Activated CD4-positive, alpha-beta memory T cell treated with anti-CD3 and anti-CD28 coated beads for 36 hours (primary cell): Measurements from ENCODE around the gene UBE2L3. TPM values are rescaled to one million over a fixed set of nuclear protein-coding genes. Genes with fewer than 3 reads are reported as not detected.

Experiments
- CTCF ChIA-PET: fragments of 350-600 bp; sonication (Branson Sonifier 250); formaldehyde crosslinking; loops from one replicate; lab custom pipeline; 2021; ENCODE audit warnings: antibody characterized with exemption, inconsistent platforms; lab: Charles Lee
- POLR2A ChIA-PET: fragments of 350-600 bp; sonication (Branson Sonifier 250); formaldehyde crosslinking; loops from one replicate; lab custom pipeline; 2021; ENCODE audit warnings: antibody characterized with exemption; lab: Charles Lee
- DNase-seq: peaks from one replicate; pipeline ENCODE4 v3.0.0-alpha.2; 2020
- H3K27ac Mint-ChIP-seq: one replicate; pipeline ENCODE4 v1.8.0; 2021; ENCODE audit warnings: mixed read lengths
- H3K27me3 Mint-ChIP-seq: one replicate; pipeline ENCODE4 v1.8.0; 2021; ENCODE audit warnings: mixed read lengths
- H3K36me3 Mint-ChIP-seq: one replicate; pipeline ENCODE4 v1.8.0; 2021; ENCODE audit warnings: mixed read lengths
- H3K4me1 Mint-ChIP-seq: one replicate; pipeline ENCODE4 v1.8.0; 2021; ENCODE audit warnings: low read depth, mixed read lengths
- H3K4me3 Mint-ChIP-seq: one replicate; pipeline ENCODE4 v1.8.0; 2021; ENCODE audit warnings: mild to moderate bottlenecking, mixed read lengths
- H3K9me3 Mint-ChIP-seq: one replicate; pipeline ENCODE4 v1.8.0; 2021; ENCODE audit warnings: mixed read lengths
- intact Hi-C: fragments of 100-400 bp; cut with micrococcal nuclease; formaldehyde crosslinking; loops from one replicate; pipeline ENCODE4 v1.15.1; 2023
- total RNA-seq, 2 experiments: library from RNA; stranded (reverse); gene quantifications; one replicate each; pipeline ENCODE4 v1.2.3, GENCODE V29; 2021

UBE2L3 gene
- total RNA-seq, 2 experiments from 2014 or later = 52.4 to 53.1 TPM

DNA sequence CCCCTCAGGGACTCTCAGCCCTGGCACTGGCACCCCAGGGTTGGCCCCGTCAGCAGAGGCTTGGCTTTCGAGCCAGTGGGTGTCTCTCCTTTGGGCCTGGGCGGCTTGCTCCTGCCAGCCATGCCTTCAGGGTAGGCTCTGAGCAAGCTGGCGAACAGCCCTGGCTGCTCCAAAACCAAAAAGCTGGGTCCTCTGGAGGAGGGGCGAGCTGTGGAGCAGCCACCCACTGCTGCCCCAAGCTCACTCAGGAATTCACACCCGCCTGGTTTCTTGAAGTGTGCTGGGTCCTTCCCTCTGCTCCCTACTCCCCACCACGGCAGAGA, 56.1 kb downstream of the UBE2L3 start:
- Mint-ChIP-seq H3K9me3 (no peaks in the 10 kb centered on the region), H3K27ac (peak overlapping the region; percentile 2), H3K4me1 (peaks cover 26% of the 10 kb centered on the region), H3K36me3 (peaks cover 22% of the 10 kb centered on the region), H3K4me3 (no peak overlapping the region), H3K27me3 (no peaks in the 10 kb centered on the region)
- intact Hi-C loops = no loop called here
- DNase-seq = no peak
- ChIA-PET CTCF (interaction anchor here (0.7 to 2.9 kb wide), 8 partner anchors 10 to 51 kb away, joined by 3 to 15 read pairs (median 6); partner anchors contain the start of gene SDF2L1), POLR2A (no interaction called here)

DNA sequence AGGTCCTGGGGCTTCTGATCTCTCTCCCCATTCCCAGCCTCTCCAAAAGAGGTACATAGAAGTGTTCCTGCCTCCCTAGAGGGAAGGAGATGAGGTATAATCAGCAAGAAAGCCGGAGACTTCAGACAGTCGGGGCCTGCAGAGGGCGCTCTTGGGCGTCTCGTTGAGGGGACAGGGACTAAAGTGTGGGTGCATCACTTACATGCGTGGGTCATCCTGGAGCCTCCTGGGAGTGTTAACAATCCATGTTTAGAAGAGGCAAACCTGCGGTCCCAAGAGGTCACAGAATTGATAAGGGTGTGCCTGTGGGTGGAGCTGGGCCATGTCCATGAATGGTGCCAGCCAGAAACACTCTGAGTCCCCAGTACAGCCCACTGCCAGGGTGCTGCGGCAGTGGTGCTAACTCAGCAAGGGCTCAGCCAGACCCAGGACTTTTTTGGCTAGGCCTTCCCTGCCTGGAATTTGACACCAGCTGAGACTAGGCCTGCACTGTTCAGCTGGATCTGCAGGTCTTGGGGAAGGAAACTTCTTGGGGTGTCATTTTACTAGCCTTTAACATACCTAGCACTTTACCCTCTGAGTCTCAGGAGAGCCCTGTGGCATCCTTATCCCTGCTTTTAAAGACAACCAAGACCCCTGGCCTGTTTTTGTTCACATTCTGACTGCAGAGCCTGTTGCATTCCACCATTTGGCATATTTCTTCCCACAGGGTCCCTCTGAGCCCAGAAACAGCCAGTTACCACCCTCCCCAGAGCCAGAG, 56.8 kb downstream of the UBE2L3 start:
- H3K27me3 Mint-ChIP-seq = no peaks in the 10 kb centered on the region
- H3K9me3 Mint-ChIP-seq = no peaks in the 10 kb centered on the region
- intact Hi-C loops = no loop called here
- CTCF ChIA-PET = interaction anchor here (0.6 to 2.9 kb wide), 6 partner anchors 18 to 52 kb away, joined by 3 to 15 read pairs (median 6); partner anchors contain the start of gene SDF2L1
- no peak overlapping the region for H3K4me3 Mint-ChIP-seq
- DNase-seq = peak; percentile 60
- POLR2A ChIA-PET = no interaction called here
- H3K4me1 Mint-ChIP-seq = peaks cover 27% of the 10 kb centered on the region
- peaks cover 25% of the 10 kb centered on the region for H3K36me3 Mint-ChIP-seq
- H3K27ac Mint-ChIP-seq = peak overlapping the region; percentile 31

- H3K36me3 Mint-ChIP-seq = peaks cover 26% of the 10 kb centered on the region
- H3K27ac Mint-ChIP-seq = peak overlapping the region; percentile 31
- ChIA-PET CTCF (interaction anchor here (0.6 to 2.9 kb wide), 5 partner anchors 17 to 52 kb away, joined by 3 to 15 read pairs (median 4); partner anchors contain the start of gene SDF2L1), POLR2A (interaction anchor here (1.5 kb wide), 1 partner anchor 17 kb away, joined by 3 read pairs; the partner anchor contains the start of gene SDF2L1)
- intact Hi-C loops = loop anchor here (5.0 kb wide), 1 partner anchor 38 kb away; no protein-coding TSS in a partner anchor
- DNase-seq = no peak
- no peaks in the 10 kb centered on the region for H3K9me3 Mint-ChIP-seq
- H3K4me1 Mint-ChIP-seq = peaks cover 26% of the 10 kb centered on the region
- no peaks in the 10 kb centered on the region for H3K27me3 Mint-ChIP-seq
- H3K4me3 Mint-ChIP-seq = no peak overlapping the region
Measured at GRCh38 chr22:21624880-21625791, 57.6 kb downstream of the UBE2L3 start.

- DNase-seq = no peak
- Mint-ChIP-seq H3K27me3 (no peaks in the 10 kb centered on the region), H3K36me3 (peaks cover 26% of the 10 kb centered on the region), H3K9me3 (no peaks in the 10 kb centered on the region), H3K4me3 (no peak overlapping the region), H3K4me1 (peaks cover 33% of the 10 kb centered on the region), H3K27ac (peak overlapping the region; percentile 52)
- POLR2A ChIA-PET = interaction anchor here (1.4 to 1.5 kb wide), 2 partner anchors 16 to 20 kb away, joined by 3 read pairs; partner anchors contain the start of gene SDF2L1
- intact Hi-C loops = loop anchor here (5.0 kb wide), 1 partner anchor 39 kb away; no protein-coding TSS in a partner anchor
- CTCF ChIA-PET = interaction anchor here (0.5 to 5.9 kb wide), 3 partner anchors 16 to 45 kb away, joined by 3 to 82 read pairs (median 11); partner anchors contain the start of gene SDF2L1
Measured at GRCh38 chr22:21626073-21626734, 58.7 kb downstream of the UBE2L3 start.

DNA sequence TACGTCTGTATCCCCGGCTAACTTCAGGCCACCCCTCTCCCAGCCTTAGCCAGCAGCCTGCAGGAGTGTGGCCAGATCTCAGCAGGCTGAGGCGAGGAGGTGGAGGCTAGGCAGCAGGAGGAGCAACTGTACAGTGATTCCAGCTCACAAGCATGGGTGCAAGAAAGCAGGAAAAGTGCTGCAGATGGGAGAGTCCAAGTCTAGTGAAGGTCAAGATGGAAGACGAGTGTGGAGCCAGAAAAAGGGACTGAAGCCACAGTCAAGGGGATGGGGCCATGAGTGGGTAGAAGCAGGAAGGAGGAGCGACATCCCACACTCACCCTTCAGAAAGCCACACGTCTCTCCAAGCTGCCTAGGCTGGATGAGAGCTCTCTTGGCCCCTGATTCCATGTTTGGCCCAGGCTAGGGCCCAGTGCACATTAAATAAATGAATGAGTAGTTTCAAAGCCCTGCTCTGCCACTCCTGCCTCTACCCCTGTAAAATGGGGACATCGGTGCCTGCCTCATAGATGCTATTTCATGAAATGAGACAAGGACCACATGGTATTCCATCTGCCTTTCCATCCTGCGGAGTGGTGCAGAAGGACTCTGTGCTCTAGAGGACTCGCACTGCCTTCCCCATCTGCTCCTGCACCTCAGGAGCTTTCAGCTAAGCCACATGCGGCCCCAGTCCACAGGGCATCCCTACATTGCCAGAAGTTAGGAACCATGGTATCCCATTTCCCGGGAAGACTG, 59.4 kb downstream of the UBE2L3 start:
- Mint-ChIP-seq H3K4me3 (no peak overlapping the region), H3K36me3 (peaks cover 24% of the 10 kb centered on the region), H3K4me1 (peaks cover 33% of the 10 kb centered on the region), H3K27me3 (no peaks in the 10 kb centered on the region), H3K9me3 (no peaks in the 10 kb centered on the region), H3K27ac (peak overlapping the region; percentile 61)
- no peak for DNase-seq
- ChIA-PET POLR2A (interaction anchor here (1.4 to 3.4 kb wide), 2 partner anchors 16 to 20 kb away, joined by 3 to 46 read pairs; partner anchors contain the start of gene SDF2L1), CTCF (interaction anchor here (0.5 to 5.9 kb wide), 3 partner anchors 16 to 45 kb away, joined by 3 to 82 read pairs (median 11); partner anchors contain the start of gene SDF2L1)
- intact Hi-C loops = loop anchor here (5.0 kb wide), 1 partner anchor 40 kb away; no protein-coding TSS in a partner anchor

GRCh38 chr22:21628386-21629254, 61.1 kb downstream of the UBE2L3 start:
- ChIA-PET POLR2A (interaction anchor here (0.9 to 3.4 kb wide), 6 partner anchors 14 to 60 kb away, joined by 3 to 46 read pairs (median 8); partner anchors contain the start of genes PPIL2 and SDF2L1), CTCF (interaction anchor here (0.7 to 6.1 kb wide), 23 partner anchors 7 to 626 kb away, joined by 3 to 151 read pairs (median 5); partner anchors contain the start of genes PPIL2, SDF2L1, THAP7 and YPEL1)
- no peak for DNase-seq
- peaks cover 22% of the 10 kb centered on the region for H3K36me3 Mint-ChIP-seq
- peak overlapping the region; percentile 89 for H3K4me3 Mint-ChIP-seq
- no peaks in the 10 kb centered on the region for H3K27me3 Mint-ChIP-seq
- H3K4me1 Mint-ChIP-seq = peaks cover 38% of the 10 kb centered on the region
- peak overlapping the region; percentile 92 for H3K27ac Mint-ChIP-seq
- intact Hi-C loops = loop anchor here (5.0 kb wide), 1 partner anchor 41 kb away; no protein-coding TSS in a partner anchor
- H3K9me3 Mint-ChIP-seq = no peaks in the 10 kb centered on the region

GRCh38 chr22:21629255-21630149, 62.0 kb downstream of the UBE2L3 start, which contains the start of gene YDJC:
TSS of gene YDJC (minus strand) at chr22:21630022. CDS start at chr22:21630014, 8 bp downstream.
- POLR2A ChIA-PET = interaction anchor here (0.6 to 3.4 kb wide), 7 partner anchors 13 to 61 kb away, joined by 3 to 46 read pairs (median 7); partner anchors contain the start of genes PPIL2 and SDF2L1
- H3K4me1 Mint-ChIP-seq = peaks cover 38% of the 10 kb centered on the region
- peak; percentile 96 for DNase-seq
- H3K27ac Mint-ChIP-seq = peak within 1 kb of the TSS; percentile 92
- peak within 1 kb of the TSS; percentile 89 for H3K4me3 Mint-ChIP-seq
- intact Hi-C loops = loop anchor here (1.0 to 5.0 kb wide), 3 partner anchors 13 to 59 kb away; partner anchors contain the start of gene SDF2L1
- H3K27me3 Mint-ChIP-seq = no peaks in the 10 kb centered on the region
- no peaks in the 10 kb centered on the region for H3K9me3 Mint-ChIP-seq
- peaks cover 22% of the 10 kb centered on the region for H3K36me3 Mint-ChIP-seq
- CTCF ChIA-PET = interaction anchor here (0.6 to 6.1 kb wide), 25 partner anchors 8 to 627 kb away, joined by 3 to 151 read pairs (median 5); partner anchors contain the start of genes PPIL2, SDF2L1, THAP7 and YPEL1

- Mint-ChIP-seq H3K4me3 (no peak overlapping the region), H3K27ac (no peak overlapping the region), H3K4me1 (peaks cover 35% of the 10 kb centered on the region), H3K27me3 (no peaks in the 10 kb centered on the region), H3K36me3 (peaks cover 22% of the 10 kb centered on the region), H3K9me3 (no peaks in the 10 kb centered on the region)
- ChIA-PET CTCF (interaction anchor here (0.8 to 6.1 kb wide), 6 partner anchors 11 to 58 kb away, joined by 3 to 151 read pairs (median 17); partner anchors contain the start of gene SDF2L1), POLR2A (interaction anchor here (1.1 kb wide), 1 partner anchor 12 kb away, joined by 4 read pairs; no protein-coding TSS in a partner anchor)
- intact Hi-C loops = loop anchor here (2.0 kb wide), 1 partner anchor 60 kb away; no protein-coding TSS in a partner anchor
- DNase-seq = no peak
Measured at GRCh38 chr22:21631025-21631424, 63.5 kb downstream of the UBE2L3 start.
